ENCODE results near the gene ABLIM3.

ABLIM3 gene

GRCh38 chr5:149150457-149150856 is 9.2 kb downstream of the ABLIM3 start:
- Histone ChIP-seq H3K27ac (ENCODE audit: poor library complexity, severe bottlenecking) (peak overlapping the region; percentile 25), H3K4me3 (ENCODE audit: severe bottlenecking) (no peak overlapping the region), H3K4me1 (ENCODE audit: insufficient read depth, poor library complexity, severe bottlenecking) (peaks cover 34% of the 10 kb centered on the region), H3K36me3 (ENCODE audit: low read depth) (no peaks in the 10 kb centered on the region), H3K27me3 (ENCODE audit: insufficient read depth, poor library complexity, severe bottlenecking) (no peaks in the 10 kb centered on the region), H3K9me3 (ENCODE audit: severe bottlenecking) (no peaks in the 10 kb centered on the region)
- ATAC-seq (ENCODE audit: low read depth) = no peak
- DNase-seq (ENCODE audit: low spot score) = no peak
- no peak for TF ChIP-seq CTCF (IDR thresholded peaks at IDR 0.05; ENCODE audit: poor library complexity, severe bottlenecking)

- TF ChIP-seq CTCF (IDR thresholded peaks at IDR 0.05; ENCODE audit: poor library complexity, severe bottlenecking) = peak; percentile 39
- H3K4me3 ChIP-seq (ENCODE audit: severe bottlenecking) = no peak overlapping the region
- no peaks in the 10 kb centered on the region for H3K36me3 ChIP-seq (ENCODE audit: low read depth)
- no peaks in the 10 kb centered on the region for H3K9me3 ChIP-seq (ENCODE audit: severe bottlenecking)
- peaks cover 34% of the 10 kb centered on the region for H3K4me1 ChIP-seq (ENCODE audit: insufficient read depth, poor library complexity, severe bottlenecking)
- no peak for ATAC-seq (ENCODE audit: low read depth)
- peak overlapping the region; percentile 25 for H3K27ac ChIP-seq (ENCODE audit: poor library complexity, severe bottlenecking)
- no peak for DNase-seq (ENCODE audit: low spot score)
- H3K27me3 ChIP-seq (ENCODE audit: insufficient read depth, poor library complexity, severe bottlenecking) = no peaks in the 10 kb centered on the region
These were observed 10.4 kb downstream of the ABLIM3 start for GRCh38 chr5:149151717-149152116.

GRCh38 chr5:149152317-149152746 is 11.0 kb downstream of the ABLIM3 start:
- no peaks in the 10 kb centered on the region for H3K36me3 ChIP-seq (ENCODE audit: low read depth)
- H3K4me1 ChIP-seq (ENCODE audit: insufficient read depth, poor library complexity, severe bottlenecking) = peaks cover 34% of the 10 kb centered on the region
- TF ChIP-seq CTCF (IDR thresholded peaks at IDR 0.05; ENCODE audit: poor library complexity, severe bottlenecking) = no peak
- no peak overlapping the region for H3K4me3 ChIP-seq (ENCODE audit: severe bottlenecking)
- H3K9me3 ChIP-seq (ENCODE audit: severe bottlenecking) = no peaks in the 10 kb centered on the region
- H3K27ac ChIP-seq (ENCODE audit: poor library complexity, severe bottlenecking) = peak overlapping the region; percentile 25
- DNase-seq (ENCODE audit: low spot score) (no peak), ATAC-seq (ENCODE audit: low read depth) (peak; percentile 43; the same call in 2 of the 3 replicates)
- H3K27me3 ChIP-seq (ENCODE audit: insufficient read depth, poor library complexity, severe bottlenecking) = no peaks in the 10 kb centered on the region

- no peaks in the 10 kb centered on the region for H3K27me3 ChIP-seq (ENCODE audit: insufficient read depth, poor library complexity, severe bottlenecking)
- peak overlapping the region; percentile 25 for H3K27ac ChIP-seq (ENCODE audit: poor library complexity, severe bottlenecking)
- H3K36me3 ChIP-seq (ENCODE audit: low read depth) = no peaks in the 10 kb centered on the region
- no peaks in the 10 kb centered on the region for H3K9me3 ChIP-seq (ENCODE audit: severe bottlenecking)
- no peak for DNase-seq (ENCODE audit: low spot score)
- H3K4me3 ChIP-seq (ENCODE audit: severe bottlenecking) = no peak overlapping the region
- no peak for ATAC-seq (ENCODE audit: low read depth)
- peaks cover 34% of the 10 kb centered on the region for H3K4me1 ChIP-seq (ENCODE audit: insufficient read depth, poor library complexity, severe bottlenecking)
- no peak for TF ChIP-seq CTCF (IDR thresholded peaks at IDR 0.05; ENCODE audit: poor library complexity, severe bottlenecking)
These were observed 12.0 kb downstream of the ABLIM3 start for GRCh38 chr5:149153193-149153750.
